Measurements from ENCODE around the gene MICAL3. TPM values are rescaled to one million over a fixed set of nuclear protein-coding genes. Genes with fewer than 3 reads are reported as not detected.

MICAL3 gene
- polyA plus RNA-seq, 2 of the 4 experiments (the other 2 are of a cell fraction) = 20.5 to 30.1 TPM

DNA sequence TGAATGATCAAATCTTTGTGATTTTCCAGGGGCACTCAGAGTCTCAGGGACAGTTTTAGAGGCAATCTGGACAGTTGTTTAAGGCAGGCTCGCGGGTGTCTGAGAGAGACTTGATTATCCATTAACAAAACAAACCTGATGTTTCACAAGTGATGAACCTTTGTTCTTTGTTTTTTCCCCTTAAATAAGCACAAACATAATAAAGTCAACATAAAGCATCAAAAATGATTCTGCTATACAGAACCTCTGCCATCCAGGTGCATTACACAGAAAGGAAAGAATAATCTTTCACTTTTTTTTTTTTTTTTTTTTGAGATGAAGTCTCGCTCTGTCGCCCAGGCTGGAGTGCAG lies 263.2 kb downstream of the MICAL3 start:
- POLR2A ChIA-PET = no interaction called here
- no peak for FAIRE-seq
- Histone ChIP-seq H3K4me1 (peaks cover 15% of the 10 kb centered on the region; the same call in 2 of the 3 replicates), H3K27ac (peak overlapping the region in 1 of 2 experiments; percentile 55; a peak in 4 of 6 replicates), H3K9me3 (no peaks in the 10 kb centered on the region), H3K4me2 (peak overlapping the region; percentile 62), H3K4me3 (no peak overlapping the region)
- DNase-seq (ENCODE audit: low read depth in 1 of 2, low spot score in 1 of 2) = no peak
- CTCF ChIA-PET = no interaction called here
- no peak for ATAC-seq
- 48% methylated on average over 4 of the region's 4 CpGs for WGBS (ENCODE audit: missing lambda C conversion rate)
- no peak for TF ChIP-seq RFX5 (IDR thresholded peaks at IDR 0.05)
- no peak for TF ChIP-seq CEBPB (IDR thresholded peaks at IDR 0.05)
- no peak for TF ChIP-seq GATA3 (IDR thresholded peaks at IDR 0.05; ENCODE audit: borderline replicate concordance)
- no peak for TF ChIP-seq POLR2A (IDR thresholded peaks at IDR 0.05; ENCODE audit: low read length)
- TF ChIP-seq ZNF302 (CRISPR knock-in tag; IDR thresholded peaks at IDR 0.05) = no peak
- TF ChIP-seq CBX8 (IDR thresholded peaks at IDR 0.05) = no peak
- TF ChIP-seq MYC (IDR thresholded peaks at IDR 0.05; ENCODE audit: borderline replicate concordance, low read length) = no peak
- TF ChIP-seq CHD2 (IDR thresholded peaks at IDR 0.05; ENCODE audit: low read length, partially characterized antibody) = no peak
- TF ChIP-seq ZSCAN20 (CRISPR knock-in tag; IDR thresholded peaks at IDR 0.05) = no peak
- TF ChIP-seq, protein P1, sequence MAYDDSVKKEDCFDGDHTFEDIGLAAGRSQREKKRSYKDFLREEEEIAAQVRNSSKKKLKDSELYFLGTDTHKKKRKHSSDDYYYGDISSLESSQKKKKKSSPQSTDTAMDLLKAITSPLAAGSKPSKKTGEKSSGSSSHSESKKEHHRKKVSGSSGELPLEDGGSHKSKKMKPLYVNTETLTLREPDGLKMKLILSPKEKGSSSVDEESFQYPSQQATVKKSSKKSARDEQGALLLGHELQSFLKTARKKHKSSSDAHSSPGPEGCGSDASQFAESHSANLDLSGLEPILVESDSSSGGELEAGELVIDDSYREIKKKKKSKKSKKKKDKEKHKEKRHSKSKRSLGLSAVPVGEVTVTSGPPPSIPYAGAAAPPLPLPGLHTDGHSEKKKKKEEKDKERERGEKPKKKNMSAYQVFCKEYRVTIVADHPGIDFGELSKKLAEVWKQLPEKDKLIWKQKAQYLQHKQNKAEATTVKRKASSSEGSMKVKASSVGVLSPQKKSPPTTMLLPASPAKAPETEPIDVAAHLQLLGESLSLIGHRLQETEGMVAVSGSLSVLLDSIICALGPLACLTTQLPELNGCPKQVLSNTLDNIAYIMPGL (CRISPR knock-in tag; IDR thresholded peaks at IDR 0.05; ENCODE audit: borderline replicate concordance) = no peak
- TF ChIP-seq RARB (CRISPR knock-in tag; IDR thresholded peaks at IDR 0.05) = no peak
- TF ChIP-seq KDM5A (IDR thresholded peaks at IDR 0.05) = no peak
- no peak for TF ChIP-seq BHLHE40 (IDR thresholded peaks at IDR 0.05; ENCODE audit: low read depth, low read length)

DNA sequence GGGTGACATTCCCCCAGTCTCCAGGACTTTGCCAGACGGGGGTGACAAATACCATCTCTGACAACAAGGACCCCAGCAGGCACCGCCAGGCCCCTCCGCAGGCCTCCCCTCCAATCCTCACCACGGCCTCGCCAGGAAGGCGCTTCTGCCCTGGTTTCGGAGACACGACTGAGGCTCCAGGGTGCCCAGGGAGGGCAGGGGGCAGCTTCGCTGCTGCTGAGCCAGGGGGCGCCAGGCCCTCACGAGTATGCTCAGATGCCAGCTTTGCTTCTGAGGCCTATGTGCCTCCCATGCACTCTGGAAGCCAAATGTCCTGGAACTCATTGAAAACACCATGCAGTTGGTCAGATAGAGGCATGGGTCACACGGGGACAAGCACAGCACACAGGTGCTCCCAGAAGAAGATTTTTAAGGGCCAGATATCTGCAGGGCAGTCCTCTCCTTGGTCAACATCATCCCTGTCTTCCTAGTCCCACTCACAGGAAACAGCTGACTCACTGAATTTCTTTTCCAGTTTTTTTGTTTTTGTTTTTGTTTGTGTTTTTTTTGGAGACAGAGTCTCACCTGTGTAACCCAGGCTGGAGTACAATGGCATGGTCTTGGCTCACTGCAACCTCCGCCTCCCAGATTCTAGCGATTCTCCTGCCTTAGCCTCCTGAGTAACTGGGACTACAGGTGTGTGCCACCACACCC lies 270.0 kb downstream of the MICAL3 start:
- ChIA-PET CTCF (interaction anchor here (0.9 to 6.7 kb wide), 3 partner anchors 12 to 32 kb away, joined by 3 to 42 read pairs (median 4); no protein-coding TSS in a partner anchor), POLR2A (interaction anchor here (0.6 kb wide), 1 partner anchor 396 kb away, joined by 3 read pairs; the partner anchor contains the start of gene USP18)
- Histone ChIP-seq H3K4me2 (no peak overlapping the region), H3K4me1 (no peaks in the 10 kb centered on the region), H3K9me3 (no peaks in the 10 kb centered on the region), H3K4me3 (no peak overlapping the region), H3K27ac (0 out of 6 replicates have a peak overlapping the region, but pooled peaks of 1 of the 2 experiments have one; percentile 2)
- WGBS (ENCODE audit: missing lambda C conversion rate) = 87% methylated on average over 12 of the region's 14 CpGs
- DNase-seq (ENCODE audit: low read depth in 1 of 2, low spot score in 1 of 2) (peak in 1 of 2 experiments; percentile 28), FAIRE-seq (no peak), ATAC-seq (peak; percentile 24 to 69; a peak in 3 of 6 replicates)
- TF ChIP-seq RCOR1 (IDR thresholded peaks at IDR 0.05; ENCODE audit: low read depth, low read length) = no peak
- peak in 1 of 2 experiments; percentile 44; a peak in 2 of 5 replicates for TF ChIP-seq RAD21 (conservative IDR thresholded peaks at IDR 0.05 in 1 of 2, IDR thresholded peaks at IDR 0.05 in 1 of 2)
- peak; percentile 50 for TF ChIP-seq MAFK (IDR thresholded peaks at IDR 0.05; ENCODE audit: partially characterized antibody)

DNA sequence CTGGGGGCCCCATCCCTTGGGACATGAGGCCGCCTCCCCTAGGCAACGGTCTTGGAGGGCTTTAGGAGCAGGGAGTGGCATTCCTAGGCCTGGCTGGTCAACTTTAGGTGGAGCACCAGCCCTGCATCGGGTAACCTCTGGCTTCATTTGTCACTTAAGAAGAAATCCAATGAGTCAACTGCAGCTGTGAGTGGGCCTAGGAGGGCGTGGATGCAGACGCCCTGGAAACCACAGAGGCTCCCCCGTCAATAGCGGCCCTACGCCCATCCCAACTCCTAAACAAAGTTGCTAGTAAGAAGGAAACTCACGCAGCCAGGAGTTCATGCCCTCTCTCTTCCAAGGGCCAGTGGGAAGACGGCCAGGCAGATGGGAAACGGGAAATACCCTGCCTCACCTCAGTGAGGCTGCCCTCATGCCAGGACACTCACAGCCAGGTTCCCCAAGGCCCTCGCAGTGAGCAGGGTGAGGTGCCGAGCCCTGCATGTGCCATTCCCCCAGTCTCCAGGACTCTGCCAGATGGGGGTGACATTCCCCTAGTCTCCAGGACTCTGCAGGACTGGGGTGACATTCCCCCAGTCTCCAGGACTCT lies 270.9 kb downstream of the MICAL3 start:
- Histone ChIP-seq H3K9me3 (no peaks in the 10 kb centered on the region), H3K4me3 (no peak overlapping the region), H3K27ac (no peak overlapping the region), H3K4me2 (no peak overlapping the region), H3K4me1 (no peaks in the 10 kb centered on the region)
- DNase-seq (ENCODE audit: low read depth in 1 of 2, low spot score in 1 of 2) = no peak
- 87% methylated on average over 11 of the region's 13 CpGs for WGBS (ENCODE audit: missing lambda C conversion rate)
- ChIA-PET POLR2A (no interaction called here), CTCF (interaction anchor here (1.8 to 6.7 kb wide), 2 partner anchors 11 to 31 kb away, joined by 5 to 42 read pairs; no protein-coding TSS in a partner anchor)
- no peak for ATAC-seq
- TF ChIP-seq JUN (IDR thresholded peaks at IDR 0.05) = no peak
- TF ChIP-seq, protein P2, sequence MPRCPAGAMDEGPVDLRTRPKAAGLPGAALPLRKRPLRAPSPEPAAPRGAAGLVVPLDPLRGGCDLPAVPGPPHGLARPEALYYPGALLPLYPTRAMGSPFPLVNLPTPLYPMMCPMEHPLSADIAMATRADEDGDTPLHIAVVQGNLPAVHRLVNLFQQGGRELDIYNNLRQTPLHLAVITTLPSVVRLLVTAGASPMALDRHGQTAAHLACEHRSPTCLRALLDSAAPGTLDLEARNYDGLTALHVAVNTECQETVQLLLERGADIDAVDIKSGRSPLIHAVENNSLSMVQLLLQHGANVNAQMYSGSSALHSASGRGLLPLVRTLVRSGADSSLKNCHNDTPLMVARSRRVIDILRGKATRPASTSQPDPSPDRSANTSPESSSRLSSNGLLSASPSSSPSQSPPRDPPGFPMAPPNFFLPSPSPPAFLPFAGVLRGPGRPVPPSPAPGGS (IDR thresholded peaks at IDR 0.05) = no peak
- no peak for TF ChIP-seq RFX5 (IDR thresholded peaks at IDR 0.05)
- no peak for TF ChIP-seq NFE2L2 (conservative IDR thresholded peaks at IDR 0.05; ENCODE audit: low read length)
- TF ChIP-seq RARB (CRISPR knock-in tag; IDR thresholded peaks at IDR 0.05) = no peak
- no peak for TF ChIP-seq HOXA7 (CRISPR knock-in tag; IDR thresholded peaks at IDR 0.05)
- TF ChIP-seq, protein P3, sequence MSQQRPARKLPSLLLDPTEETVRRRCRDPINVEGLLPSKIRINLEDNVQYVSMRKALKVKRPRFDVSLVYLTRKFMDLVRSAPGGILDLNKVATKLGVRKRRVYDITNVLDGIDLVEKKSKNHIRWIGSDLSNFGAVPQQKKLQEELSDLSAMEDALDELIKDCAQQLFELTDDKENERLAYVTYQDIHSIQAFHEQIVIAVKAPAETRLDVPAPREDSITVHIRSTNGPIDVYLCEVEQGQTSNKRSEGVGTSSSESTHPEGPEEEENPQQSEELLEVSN (IDR thresholded peaks at IDR 0.05; ENCODE audit: borderline replicate concordance, low read depth) = no peak
- TF ChIP-seq, protein P4, sequence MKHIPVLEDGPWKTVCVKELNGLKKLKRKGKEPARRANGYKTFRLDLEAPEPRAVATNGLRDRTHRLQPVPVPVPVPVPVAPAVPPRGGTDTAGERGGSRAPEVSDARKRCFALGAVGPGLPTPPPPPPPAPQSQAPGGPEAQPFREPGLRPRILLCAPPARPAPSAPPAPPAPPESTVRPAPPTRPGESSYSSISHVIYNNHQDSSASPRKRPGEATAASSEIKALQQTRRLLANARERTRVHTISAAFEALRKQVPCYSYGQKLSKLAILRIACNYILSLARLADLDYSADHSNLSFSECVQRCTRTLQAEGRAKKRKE (CRISPR knock-in tag; IDR thresholded peaks at IDR 0.05; ENCODE audit: low read depth) = no peak
- TF ChIP-seq PHF8 (IDR thresholded peaks at IDR 0.05; ENCODE audit: borderline replicate concordance, low read depth) = no peak
- TF ChIP-seq, protein P5, sequence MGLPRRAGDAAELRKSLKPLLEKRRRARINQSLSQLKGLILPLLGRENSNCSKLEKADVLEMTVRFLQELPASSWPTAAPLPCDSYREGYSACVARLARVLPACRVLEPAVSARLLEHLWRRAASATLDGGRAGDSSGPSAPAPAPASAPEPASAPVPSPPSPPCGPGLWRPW (IDR thresholded peaks at IDR 0.05) = no peak
- TF ChIP-seq MAFK (IDR thresholded peaks at IDR 0.05; ENCODE audit: partially characterized antibody) = no peak
- TF ChIP-seq ZSCAN20 (CRISPR knock-in tag; IDR thresholded peaks at IDR 0.05) = no peak
- TF ChIP-seq SMC3 (IDR thresholded peaks at IDR 0.05) = no peak
- TF ChIP-seq GATA3 (IDR thresholded peaks at IDR 0.05; ENCODE audit: borderline replicate concordance) = no peak
- FAIRE-seq = no peak
